SU-DHL-6 (cell line): Measurements from ENCODE around the gene RTF1.

Experiments used
- EZH2phosphoT487 ChIP-seq: fragments of 200-600 bp; sonication (generic), shearing (Covaris generic); conservative IDR thresholded peaks from 2 replicates; pipeline ENCODE4 v1.6.1; 2018; ENCODE audit warnings: mild to moderate bottlenecking, antibody characterized with exemption, low read length, moderate library complexity, mixed read lengths
- TF ChIP-seq, protein P1 (sequence below): fragments of 200-600 bp; sonication (generic); IDR thresholded peaks from one replicate; pipeline ENCODE4 v1.5.1; 2017; ENCODE audit warnings: antibody characterized with exemption, mild to moderate bottlenecking, low read length, moderate library complexity; ENCODE audit not compliant: insufficient read depth, poor library complexity, severe bottlenecking

DNA sequence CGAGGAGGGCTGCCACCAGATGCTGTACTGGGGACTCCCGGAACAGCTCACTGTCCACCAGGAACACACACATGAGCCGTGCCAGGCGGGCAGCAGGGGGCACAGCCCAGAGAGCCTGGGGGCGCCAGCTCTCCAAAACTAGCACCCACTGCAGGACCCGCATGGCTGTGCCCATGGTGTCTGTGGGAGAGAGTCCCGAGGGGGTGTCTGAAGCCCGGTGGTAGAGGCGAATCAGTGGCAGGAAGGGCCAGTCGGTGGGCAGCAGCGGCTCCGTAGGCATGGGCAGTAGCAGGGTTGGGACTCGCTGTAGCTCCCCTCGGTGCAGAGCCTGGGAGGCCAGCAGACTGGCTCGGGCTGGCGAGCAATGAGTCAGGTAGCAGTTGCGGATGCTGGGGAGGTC, 103.7 kb downstream of the RTF1 start:
- TF ChIP-seq, protein P1, sequence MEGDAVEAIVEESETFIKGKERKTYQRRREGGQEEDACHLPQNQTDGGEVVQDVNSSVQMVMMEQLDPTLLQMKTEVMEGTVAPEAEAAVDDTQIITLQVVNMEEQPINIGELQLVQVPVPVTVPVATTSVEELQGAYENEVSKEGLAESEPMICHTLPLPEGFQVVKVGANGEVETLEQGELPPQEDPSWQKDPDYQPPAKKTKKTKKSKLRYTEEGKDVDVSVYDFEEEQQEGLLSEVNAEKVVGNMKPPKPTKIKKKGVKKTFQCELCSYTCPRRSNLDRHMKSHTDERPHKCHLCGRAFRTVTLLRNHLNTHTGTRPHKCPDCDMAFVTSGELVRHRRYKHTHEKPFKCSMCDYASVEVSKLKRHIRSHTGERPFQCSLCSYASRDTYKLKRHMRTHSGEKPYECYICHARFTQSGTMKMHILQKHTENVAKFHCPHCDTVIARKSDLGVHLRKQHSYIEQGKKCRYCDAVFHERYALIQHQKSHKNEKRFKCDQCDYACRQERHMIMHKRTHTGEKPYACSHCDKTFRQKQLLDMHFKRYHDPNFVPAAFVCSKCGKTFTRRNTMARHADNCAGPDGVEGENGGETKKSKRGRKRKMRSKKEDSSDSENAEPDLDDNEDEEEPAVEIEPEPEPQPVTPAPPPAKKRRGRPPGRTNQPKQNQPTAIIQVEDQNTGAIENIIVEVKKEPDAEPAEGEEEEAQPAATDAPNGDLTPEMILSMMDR: no peak
- TF ChIP-seq EZH2phosphoT487: no peak
